MM.1S (cell line): Measurements from ENCODE around the gene AAK1.

Source experiments
- DNase-seq: peaks from one replicate; pipeline ENCODE4 v3.0.0-alpha.2; 2015
- H2AFZ ChIP-seq: fragments of 300-600 bp; sonication (generic); 2 replicates; pipeline ENCODE4 v1.6.0; 2016; ENCODE audit warnings: antibody characterized with exemption, low read length
- H3F3A ChIP-seq: fragments of 300-600 bp; sonication (generic); 2 replicates; pipeline ENCODE4 v1.6.1; 2016; ENCODE audit warnings: mild to moderate bottlenecking, antibody characterized with exemption, low read length, moderate library complexity, mixed read lengths; ENCODE audit not compliant: insufficient read depth
- H3K27ac ChIP-seq: fragments of 300-600 bp; sonication (generic); 2 replicates; pipeline ENCODE4 v1.5.1; 2016; ENCODE audit warnings: mild to moderate bottlenecking, low read length
- H3K27me3 ChIP-seq: fragments of 300-600 bp; sonication (generic); replicated peaks from 2 replicates; pipeline ENCODE4 v1.6.0; 2016; ENCODE audit warnings: low read length; ENCODE audit not compliant: insufficient read depth
- H3K36me3 ChIP-seq: fragments of 300-600 bp; sonication (generic); replicated peaks from 2 replicates; pipeline ENCODE4 v1.6.1; 2016; ENCODE audit warnings: mild to moderate bottlenecking, low read length, mixed read lengths; ENCODE audit not compliant: insufficient read depth
- H3K4me1 ChIP-seq: fragments of 300-600 bp; sonication (generic); 2 replicates; pipeline ENCODE4 v1.6.1; 2016; ENCODE audit warnings: low read length, mixed read lengths
- H3K4me2 ChIP-seq: fragments of 300-600 bp; sonication (generic); 2 replicates; pipeline ENCODE4 v1.6.0; 2016; ENCODE audit warnings: low read depth, low read length
- H3K4me3 ChIP-seq: fragments of 300-600 bp; sonication (generic); 2 replicates; pipeline ENCODE4 v1.5.1; 2016; ENCODE audit warnings: low read length, mixed read lengths
- H3K79me2 ChIP-seq: fragments of 300-600 bp; sonication (generic); 2 replicates; pipeline ENCODE4 v1.6.1; 2016; ENCODE audit warnings: mixed run types, low read length, mixed read lengths
- H3K9ac ChIP-seq: fragments of 300-600 bp; sonication (generic); 2 replicates; pipeline ENCODE4 v1.6.1; 2016; ENCODE audit warnings: low read length, mixed read lengths
- H3K9me2 ChIP-seq: fragments of 300-600 bp; sonication (generic); replicated peaks from 2 replicates; pipeline ENCODE4 v1.6.1; 2016; ENCODE audit warnings: mild to moderate bottlenecking, low read length, mixed read lengths; ENCODE audit not compliant: insufficient read depth
- H3K9me3 ChIP-seq: fragments of 300-600 bp; sonication (generic); replicated peaks from 2 replicates; pipeline ENCODE4 v1.6.1; 2016; ENCODE audit warnings: mild to moderate bottlenecking, low read length, mixed read lengths; ENCODE audit not compliant: insufficient read depth
- H4K20me1 ChIP-seq: fragments of 300-600 bp; sonication (generic); 2 replicates; pipeline ENCODE4 v1.6.1; 2016; ENCODE audit warnings: mild to moderate bottlenecking, low read length, moderate library complexity, mixed read lengths; ENCODE audit not compliant: insufficient read depth
- EZH2 ChIP-seq: fragments of 300-600 bp; sonication (generic); optimal IDR thresholded peaks from 2 replicates; pipeline ENCODE3; 2017; ENCODE audit warnings: low read depth, mild to moderate bottlenecking, antibody characterized with exemption, low read length, mixed read lengths
- EZH2phosphoT487 ChIP-seq: fragments of 300-600 bp; sonication (generic); IDR thresholded peaks from 2 replicates; pipeline ENCODE4 v1.6.1; 2018; ENCODE audit warnings: antibody characterized with exemption, low read length
- TF ChIP-seq, protein P1 (sequence below): fragments of 300-600 bp; sonication (generic); IDR thresholded peaks from 2 replicates; pipeline ENCODE4 v1.5.1; 2016; ENCODE audit warnings: antibody characterized with exemption, low read length, mixed read lengths

AAK1 gene

DNA sequence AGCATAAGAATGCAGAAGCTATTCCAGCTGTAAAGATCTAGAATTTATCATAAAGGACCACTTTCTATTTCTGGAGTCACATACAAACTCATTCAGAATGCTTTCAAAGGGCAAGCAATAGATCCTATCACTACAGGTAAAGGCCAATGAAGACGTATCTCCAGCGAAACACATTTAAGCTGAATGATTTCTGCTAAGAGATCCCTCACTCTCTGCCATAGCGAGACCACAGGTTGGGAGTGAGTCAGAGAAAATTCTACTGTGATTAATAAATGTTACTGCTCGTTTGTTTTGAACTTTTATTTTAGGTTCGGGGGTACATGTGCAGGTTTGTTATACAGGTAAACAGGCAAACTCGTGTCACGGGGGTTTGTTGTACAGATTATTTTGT lies 133.8 kb downstream of the AAK1 start:
- Histone ChIP-seq H3F3A (no peaks in the 10 kb centered on the region), H3K4me2 (no peak overlapping the region), H3K27me3 (no peaks in the 10 kb centered on the region), H4K20me1 (no peaks in the 10 kb centered on the region), H2AFZ (no peak overlapping the region), H3K4me3 (no peak overlapping the region), H3K79me2 (no peaks in the 10 kb centered on the region), H3K27ac (no peak overlapping the region), H3K9ac (no peak overlapping the region), H3K9me2 (no peaks in the 10 kb centered on the region), H3K36me3 (no peaks in the 10 kb centered on the region), H3K4me1 (no peaks in the 10 kb centered on the region), H3K9me3 (no peaks in the 10 kb centered on the region)
- no peak for DNase-seq
- TF ChIP-seq EZH2 (no peak), EZH2phosphoT487 (no peak)
- TF ChIP-seq, protein P1, sequence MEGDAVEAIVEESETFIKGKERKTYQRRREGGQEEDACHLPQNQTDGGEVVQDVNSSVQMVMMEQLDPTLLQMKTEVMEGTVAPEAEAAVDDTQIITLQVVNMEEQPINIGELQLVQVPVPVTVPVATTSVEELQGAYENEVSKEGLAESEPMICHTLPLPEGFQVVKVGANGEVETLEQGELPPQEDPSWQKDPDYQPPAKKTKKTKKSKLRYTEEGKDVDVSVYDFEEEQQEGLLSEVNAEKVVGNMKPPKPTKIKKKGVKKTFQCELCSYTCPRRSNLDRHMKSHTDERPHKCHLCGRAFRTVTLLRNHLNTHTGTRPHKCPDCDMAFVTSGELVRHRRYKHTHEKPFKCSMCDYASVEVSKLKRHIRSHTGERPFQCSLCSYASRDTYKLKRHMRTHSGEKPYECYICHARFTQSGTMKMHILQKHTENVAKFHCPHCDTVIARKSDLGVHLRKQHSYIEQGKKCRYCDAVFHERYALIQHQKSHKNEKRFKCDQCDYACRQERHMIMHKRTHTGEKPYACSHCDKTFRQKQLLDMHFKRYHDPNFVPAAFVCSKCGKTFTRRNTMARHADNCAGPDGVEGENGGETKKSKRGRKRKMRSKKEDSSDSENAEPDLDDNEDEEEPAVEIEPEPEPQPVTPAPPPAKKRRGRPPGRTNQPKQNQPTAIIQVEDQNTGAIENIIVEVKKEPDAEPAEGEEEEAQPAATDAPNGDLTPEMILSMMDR, result no peak

DNA sequence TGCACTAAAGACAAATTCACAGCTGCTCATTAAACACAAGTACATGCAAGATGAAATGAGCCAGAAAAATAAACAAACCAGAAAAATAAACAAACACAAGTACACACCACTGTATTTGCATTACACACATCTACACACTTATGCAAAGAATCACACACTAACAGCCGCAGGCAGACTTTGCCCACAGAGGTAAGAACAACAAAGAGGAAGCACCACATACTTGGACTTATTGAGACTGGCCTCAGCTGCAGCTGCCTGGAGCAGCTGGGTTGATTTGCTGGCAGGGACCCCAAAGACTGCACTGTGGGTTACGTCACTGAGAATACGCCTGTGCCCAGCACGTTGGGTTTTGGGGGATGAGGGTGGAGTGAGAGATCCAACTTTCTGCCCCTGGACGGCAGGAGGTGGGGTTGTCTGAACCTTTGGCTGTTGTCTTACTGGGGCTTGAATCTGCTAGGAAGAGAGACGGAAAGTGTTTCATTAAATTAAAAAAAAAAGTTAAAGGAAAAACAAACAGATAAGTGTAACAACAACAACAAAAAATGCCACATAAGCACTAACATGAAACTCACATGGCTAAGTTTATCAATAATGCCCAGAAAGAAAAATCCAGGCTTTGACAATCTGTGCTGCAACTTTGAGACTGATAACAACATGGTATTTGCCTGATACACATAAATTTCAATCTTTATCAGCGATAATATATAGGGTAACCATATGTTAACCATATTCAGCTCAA lies 134.4 kb downstream of the AAK1 start:
- H3K4me1 ChIP-seq, result no peaks in the 10 kb centered on the region
- H3K9me3 ChIP-seq, result no peaks in the 10 kb centered on the region
- no peaks in the 10 kb centered on the region for H3K79me2 ChIP-seq
- no peaks in the 10 kb centered on the region for H3F3A ChIP-seq
- no peak overlapping the region for H3K4me3 ChIP-seq
- no peak overlapping the region for H3K4me2 ChIP-seq
- H3K9me2 ChIP-seq, result no peaks in the 10 kb centered on the region
- H2AFZ ChIP-seq, result no peak overlapping the region
- DNase-seq, result no peak
- no peaks in the 10 kb centered on the region for H4K20me1 ChIP-seq
- H3K9ac ChIP-seq, result no peak overlapping the region
- TF ChIP-seq EZH2, result no peak
- TF ChIP-seq, protein P1, result no peak
- TF ChIP-seq EZH2phosphoT487, result no peak
- H3K36me3 ChIP-seq, result no peaks in the 10 kb centered on the region
- H3K27me3 ChIP-seq, result no peaks in the 10 kb centered on the region
- H3K27ac ChIP-seq, result no peak overlapping the region

DNA sequence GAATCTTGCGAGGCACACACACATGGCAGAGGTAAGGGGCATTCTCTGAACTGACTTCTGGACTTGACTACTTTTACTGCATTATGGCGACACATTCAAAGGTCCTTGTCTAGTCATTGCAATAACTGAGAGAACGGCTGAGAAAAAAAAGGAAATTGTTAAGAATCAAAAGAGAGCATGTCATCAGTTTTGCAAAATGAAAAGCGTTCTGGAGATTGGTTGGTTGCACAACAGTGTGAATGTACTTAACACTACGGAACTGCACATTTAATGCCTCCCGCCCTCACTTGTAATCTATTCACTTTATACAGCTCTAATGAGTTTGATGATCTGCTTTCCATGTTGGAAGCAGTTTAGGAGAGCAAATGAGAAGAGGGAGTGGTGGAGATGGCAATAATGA lies 137.8 kb downstream of the AAK1 start:
- Histone ChIP-seq H3K9me3 (no peaks in the 10 kb centered on the region), H3K27me3 (no peaks in the 10 kb centered on the region), H3K4me1 (no peaks in the 10 kb centered on the region), H3K4me2 (no peak overlapping the region), H3K9ac (no peak overlapping the region), H3K9me2 (no peaks in the 10 kb centered on the region), H3F3A (no peaks in the 10 kb centered on the region), H3K27ac (no peak overlapping the region), H3K36me3 (no peaks in the 10 kb centered on the region), H2AFZ (no peak overlapping the region), H4K20me1 (no peaks in the 10 kb centered on the region), H3K4me3 (no peak overlapping the region), H3K79me2 (no peaks in the 10 kb centered on the region)
- no peak for DNase-seq
- no peak for TF ChIP-seq EZH2phosphoT487
- TF ChIP-seq, protein P1, result no peak
- TF ChIP-seq EZH2, result no peak
